HG03196 (cell line): ENCODE data around the gene WHRN.

ENCODE experiments used
- ATAC-seq: cut with Tn5 transposase; IDR thresholded peaks from one replicate; pipeline ENCODE4 v1.9.1; 2021; ENCODE audit not compliant: unreplicated experiment

WHRN gene

GRCh38 chr9:114473447-114473801 is 31.8 kb downstream of the WHRN start:
- ATAC-seq, result no peak

- no peak for ATAC-seq
These were observed 32.4 kb downstream of the WHRN start for GRCh38 chr9:114472765-114473446.

- no peak for ATAC-seq
These were observed 34.1 kb downstream of the WHRN start for GRCh38 chr9:114471157-114471556.

- no peak for ATAC-seq
These were observed 34.7 kb downstream of the WHRN start for GRCh38 chr9:114470581-114470980.

- ATAC-seq, result no peak
These were observed 35.2 kb downstream of the WHRN start for GRCh38 chr9:114470121-114470520.

GRCh38 chr9:114469091-114469853 is 36.0 kb downstream of the WHRN start:
- ATAC-seq, result no peak

- ATAC-seq, result no peak
These were observed 37.4 kb downstream of the WHRN start for GRCh38 chr9:114467910-114468309.

GRCh38 chr9:114467226-114467750 is 38.0 kb downstream of the WHRN start:
- ATAC-seq, result no peak

- no peak for ATAC-seq
These were observed 39.1 kb downstream of the WHRN start for GRCh38 chr9:114465906-114466900.

GRCh38 chr9:114465417-114465816 is 39.9 kb downstream of the WHRN start:
- ATAC-seq, result no peak

GRCh38 chr9:114464281-114465051 is 40.8 kb downstream of the WHRN start:
- no peak for ATAC-seq

- no peak for ATAC-seq
These were observed 42.5 kb downstream of the WHRN start for GRCh38 chr9:114462791-114463190.

- no peak for ATAC-seq
These were observed 43.8 kb downstream of the WHRN start for GRCh38 chr9:114461468-114461867.

- no peak for ATAC-seq
These were observed 44.6 kb downstream of the WHRN start for GRCh38 chr9:114460513-114461199.

GRCh38 chr9:114459464-114459863 is 45.8 kb downstream of the WHRN start:
- ATAC-seq, result no peak

GRCh38 chr9:114456929-114457328 is 48.3 kb downstream of the WHRN start:
- no peak for ATAC-seq

GRCh38 chr9:114454652-114455051 is 50.6 kb downstream of the WHRN start:
- no peak for ATAC-seq

- ATAC-seq, result no peak
These were observed 52.8 kb downstream of the WHRN start for GRCh38 chr9:114452219-114453165.

- ATAC-seq, result no peak
These were observed 53.6 kb downstream of the WHRN start for GRCh38 chr9:114451707-114452031.
